Keratinocyte (primary cell): ENCODE data around the gene LRCH2. TPM values are rescaled to one million over a fixed set of nuclear protein-coding genes. Genes with fewer than 3 reads are reported as not detected.

Experiments used
- DNase-seq: peaks from one replicate; pipeline ENCODE4 v3.0.0-alpha.2; 2011; ENCODE audit warnings: low read depth, missing footprints, low spot score
- FAIRE-seq: peaks from 2 replicates; lab custom pipeline; 2011; peaks lifted over from hg19 to GRCh38; lab: Jason Lieb, UNC
- H2AFZ ChIP-seq: 2 replicates; pipeline ENCODE4 v1.6.0; 2012; ENCODE audit warnings: low read length, control low read depth, inconsistent platforms; ENCODE audit not compliant: control insufficient read depth
- H3K27ac ChIP-seq: 2 replicates; pipeline ENCODE4 v1.5.1; 2011; ENCODE audit warnings: low read length; ENCODE audit not compliant: control insufficient read depth, insufficient read depth
- H3K27me3 ChIP-seq: 3 replicates; pipeline ENCODE4 v1.6.0; 2011; ENCODE audit warnings: low read length; ENCODE audit not compliant: control insufficient read depth, insufficient read depth; ENCODE audit errors: extremely low read depth
- H3K36me3 ChIP-seq, 2 experiments: 2 replicates in 1 of 2; 3 replicates in 1 of 2; pipeline ENCODE4 v1.5.1; 2011; ENCODE audit warnings: low read length in 2 of 2, mild to moderate bottlenecking in 1 of 2; ENCODE audit not compliant: control insufficient read depth in 2 of 2, insufficient read depth in 2 of 2; ENCODE audit errors: extremely low read depth in 1 of 2
- H3K4me1 ChIP-seq: 3 replicates; pipeline ENCODE4 v1.5.1; 2011; ENCODE audit warnings: low read length; ENCODE audit not compliant: control insufficient read depth, insufficient read depth; ENCODE audit errors: extremely low read depth
- H3K4me2 ChIP-seq: 3 replicates; pipeline ENCODE4 v1.6.0; 2011; ENCODE audit warnings: low read depth, low read length; ENCODE audit not compliant: control insufficient read depth, insufficient read depth; ENCODE audit errors: extremely low read depth
- H3K4me3 ChIP-seq, 3 experiments: fragments of 200-600 bp in 1 of 3; sonication (generic) in 1 of 3; 2 replicates in 2 of 3; 3 replicates in 1 of 3; pipeline ENCODE4 v1.5.1; 2011 to 2016; ENCODE audit warnings: low read length in 3 of 3, mild to moderate bottlenecking in 3 of 3, control low read depth in 2 of 3, inconsistent platforms in 1 of 3, low read depth in 1 of 3, mixed read lengths in 1 of 3, mixed run types in 1 of 3, moderate library complexity in 1 of 3; ENCODE audit not compliant: control insufficient read depth in 2 of 3, insufficient read depth in 2 of 3; ENCODE audit errors: extremely low read depth in 1 of 3
- H3K79me2 ChIP-seq: 2 replicates; pipeline ENCODE4 v1.6.0; 2012; ENCODE audit warnings: low read length; ENCODE audit not compliant: control insufficient read depth, insufficient read depth
- H3K9ac ChIP-seq: 3 replicates; pipeline ENCODE4 v1.6.0; 2011; ENCODE audit warnings: low read length; ENCODE audit not compliant: control insufficient read depth, insufficient read depth; ENCODE audit errors: extremely low read depth
- H3K9me1 ChIP-seq: 3 replicates; pipeline ENCODE4 v1.6.0; 2011; ENCODE audit warnings: low read length; ENCODE audit not compliant: control insufficient read depth, insufficient read depth; ENCODE audit errors: extremely low read depth
- H3K9me3 ChIP-seq: 2 replicates; pipeline ENCODE4 v1.5.1; 2012; ENCODE audit warnings: low read depth, low read length; ENCODE audit not compliant: control insufficient read depth
- H4K20me1 ChIP-seq: 3 replicates; pipeline ENCODE4 v1.6.0; 2011; ENCODE audit warnings: low read length; ENCODE audit not compliant: control insufficient read depth, insufficient read depth; ENCODE audit errors: extremely low read depth
- EZH2 ChIP-seq: IDR thresholded peaks from one replicate; pipeline ENCODE4 v1.6.1; 2012; ENCODE audit warnings: inconsistent platforms, mild to moderate bottlenecking, low read length, moderate library complexity
- dilution Hi-C: fragments of 300-500 bp; cut with MboI; formaldehyde crosslinking; loops from one replicate; pipeline ENCODE4 v1.7.0; 2020; ENCODE audit warnings: low sequenced_read_pairs; ENCODE audit not compliant: extremely low pct_ligation_motif_present
- polyA plus RNA-seq, 5 experiments: library from polyadenylated mRNA; depleted of rRNA in 3 of 5; stranded (reverse) in 3 of 5; stranded (forward) in 1 of 5; unstranded in 1 of 5; fragments of >200 nt; gene quantifications; 1 replicate in 1 of 5; 2 replicates in 3 of 5; 3 replicates in 1 of 5; pipeline versions ENCODE4 v1.2.1 to v1.2.3, GENCODE V29; 2011 to 2012; ENCODE audit warnings: missing spikeins in 2 of 5, low read depth in 1 of 5, low replicate concordance in 1 of 5
- small RNA-seq, 3 experiments: library from RNA; depleted of rRNA; stranded (forward); fragments of <200 nt; gene quantifications; one replicate each; pipeline ENCODE3, GENCODE V24; 2012; ENCODE audit warnings: low read depth in 3 of 3, low replicate concordance in 1 of 3; ENCODE audit not compliant: insufficient read length in 3 of 3
- TF ChIP-seq, protein P1 (sequence below), 3 experiments: IDR thresholded peaks in 1 of 3; conservative IDR thresholded peaks in 1 of 3; optimal IDR thresholded peaks in 1 of 3; 2 replicates in 2 of 3; 3 replicates in 1 of 3; pipeline versions ENCODE3 to v1.5.1; 2011; ENCODE audit warnings: low read length in 3 of 3, mild to moderate bottlenecking in 3 of 3, moderate library complexity in 2 of 3, control low read depth in 1 of 3, inconsistent platforms in 1 of 3; ENCODE audit not compliant: insufficient read depth in 2 of 3; ENCODE audit errors: extremely low read depth in 1 of 3

Gene LRCH2
- polyA plus RNA-seq, 1 donor (not counting 4 experiments of a cell fraction or from before 2014, with no cell fraction given) = not detected

DNA sequence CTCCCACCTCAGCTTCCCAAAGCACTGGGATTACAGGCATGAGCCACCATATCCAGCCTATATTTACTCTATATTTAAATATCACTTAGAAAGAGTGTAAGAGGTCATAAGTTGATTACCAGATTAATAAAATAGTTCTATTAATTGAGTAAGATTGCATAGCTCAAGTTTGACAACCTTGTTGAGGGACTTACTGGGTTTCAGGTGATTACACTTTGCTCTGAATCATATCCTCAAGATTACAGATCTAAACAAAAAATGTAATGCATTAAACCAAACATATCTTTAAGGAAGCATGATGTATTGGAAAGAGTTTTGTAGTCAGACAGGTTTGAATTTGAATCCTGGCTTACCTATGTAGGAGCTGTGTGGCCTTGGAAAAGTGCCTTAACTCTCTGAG is 168.6 kb downstream of the LRCH2 start:
- Histone ChIP-seq H3K4me3 (no peak overlapping the region), H3K9me1 (no peaks in the 10 kb centered on the region), H3K4me1 (no peaks in the 10 kb centered on the region), H3K9me3 (no peaks in the 10 kb centered on the region), H3K4me2 (no peak overlapping the region), H3K9ac (no peak overlapping the region), H3K27me3 (no peaks in the 10 kb centered on the region), H3K36me3 (no peaks in the 10 kb centered on the region), H2AFZ (no peak overlapping the region), H3K79me2 (no peaks in the 10 kb centered on the region), H3K27ac (no peak overlapping the region), H4K20me1 (no peaks in the 10 kb centered on the region)
- TF ChIP-seq, protein P1, sequence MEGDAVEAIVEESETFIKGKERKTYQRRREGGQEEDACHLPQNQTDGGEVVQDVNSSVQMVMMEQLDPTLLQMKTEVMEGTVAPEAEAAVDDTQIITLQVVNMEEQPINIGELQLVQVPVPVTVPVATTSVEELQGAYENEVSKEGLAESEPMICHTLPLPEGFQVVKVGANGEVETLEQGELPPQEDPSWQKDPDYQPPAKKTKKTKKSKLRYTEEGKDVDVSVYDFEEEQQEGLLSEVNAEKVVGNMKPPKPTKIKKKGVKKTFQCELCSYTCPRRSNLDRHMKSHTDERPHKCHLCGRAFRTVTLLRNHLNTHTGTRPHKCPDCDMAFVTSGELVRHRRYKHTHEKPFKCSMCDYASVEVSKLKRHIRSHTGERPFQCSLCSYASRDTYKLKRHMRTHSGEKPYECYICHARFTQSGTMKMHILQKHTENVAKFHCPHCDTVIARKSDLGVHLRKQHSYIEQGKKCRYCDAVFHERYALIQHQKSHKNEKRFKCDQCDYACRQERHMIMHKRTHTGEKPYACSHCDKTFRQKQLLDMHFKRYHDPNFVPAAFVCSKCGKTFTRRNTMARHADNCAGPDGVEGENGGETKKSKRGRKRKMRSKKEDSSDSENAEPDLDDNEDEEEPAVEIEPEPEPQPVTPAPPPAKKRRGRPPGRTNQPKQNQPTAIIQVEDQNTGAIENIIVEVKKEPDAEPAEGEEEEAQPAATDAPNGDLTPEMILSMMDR (optimal IDR thresholded peaks at IDR 0.05 in 1 of 3, IDR thresholded peaks at IDR 0.05 in 1 of 3, conservative IDR thresholded peaks at IDR 0.05 in 1 of 3; ENCODE audit: extremely low read depth in 1 of 3, insufficient read depth in 2 of 3, low read length in 3 of 3) = no peak
- TF ChIP-seq EZH2 = no peak
- DNase-seq (no peak), FAIRE-seq (no peak)
- dilution Hi-C loops = no loop called here

Small RNA genes lying within 50 kb of the gene (small RNA-seq; reads per million reads assigned to genes)
- gene RF00019 (0 reads per million in 3 experiments), gene SNORA35B (0 reads per million in 3 experiments)

Other genes starting within 250 kb of the LRCH2 start
- 0.53 to 0.72 TPM (median 0.70 TPM) in 3 replicates for gene IL13RA2, start 216.5 kb downstream of the LRCH2 start, polyA plus RNA-seq
- not detected in 3 replicates for gene RBMXL3, start 44.7 kb downstream of the LRCH2 start, polyA plus RNA-seq
- not detected in 3 replicates for gene LUZP4, start 55.6 kb upstream of the LRCH2 start, polyA plus RNA-seq